ENCODE measurements around the gene ZNF385C. TPM values are rescaled to one million over a fixed set of nuclear protein-coding genes. Genes with fewer than 3 reads are reported as not detected.

Gene ZNF385C
- polyA plus RNA-seq, 1 donor (not counting 4 experiments of a cell fraction or from before 2014, with no cell fraction given) = 0.09 TPM

- dilution Hi-C loops (cut with MboI; ENCODE audit: extremely low pct_ligation_motif_present, low sequenced_read_pairs) = no loop called here
- no peak overlapping the region for H3K4me3 ChIP-seq (ENCODE audit: control insufficient read depth in 2 of 3, extremely low read depth in 1 of 3, insufficient read depth in 2 of 3, low read depth in 1 of 3, low read length in 3 of 3)
- FAIRE-seq (no peak), DNase-seq (ENCODE audit: low read depth, low spot score) (no peak)
- TF ChIP-seq EZH2 (IDR thresholded peaks at IDR 0.05; ENCODE audit: low read length) (no peak), CTCF (optimal IDR thresholded peaks at IDR 0.05 in 1 of 3, IDR thresholded peaks at IDR 0.05 in 1 of 3, conservative IDR thresholded peaks at IDR 0.05 in 1 of 3; ENCODE audit: extremely low read depth in 1 of 3, insufficient read depth in 2 of 3, low read length in 3 of 3) (no peak)
- peaks cover 21% of the 10 kb centered on the region for H3K4me1 ChIP-seq (ENCODE audit: control insufficient read depth, extremely low read depth, insufficient read depth, low read length)
- H3K9ac ChIP-seq (ENCODE audit: control insufficient read depth, extremely low read depth, insufficient read depth, low read length) = no peak overlapping the region
- peaks cover 4% of the 10 kb centered on the region for H3K9me1 ChIP-seq (ENCODE audit: control insufficient read depth, extremely low read depth, insufficient read depth, low read length)
- H3K4me2 ChIP-seq (ENCODE audit: control insufficient read depth, extremely low read depth, insufficient read depth, low read depth, low read length) = no peak overlapping the region
- H4K20me1 ChIP-seq (ENCODE audit: control insufficient read depth, extremely low read depth, insufficient read depth, low read length) = peaks cover 34% of the 10 kb centered on the region
- no peaks in the 10 kb centered on the region for H3K27me3 ChIP-seq (ENCODE audit: control insufficient read depth, extremely low read depth, insufficient read depth, low read length)
- peaks cover 64% of the 10 kb centered on the region for H3K79me2 ChIP-seq (ENCODE audit: control insufficient read depth, insufficient read depth, low read length)
- H3K27ac ChIP-seq (ENCODE audit: control insufficient read depth, insufficient read depth, low read length) = no peak overlapping the region
- H3K36me3 ChIP-seq (ENCODE audit: control insufficient read depth in 2 of 2, extremely low read depth in 1 of 2, insufficient read depth in 2 of 2, low read length in 2 of 2) = peaks cover 39 to 52% of the 10 kb centered on the region in 2 experiments
- H3K9me3 ChIP-seq (ENCODE audit: control insufficient read depth, low read depth, low read length) = no peaks in the 10 kb centered on the region
- no peak overlapping the region for H2AFZ ChIP-seq (ENCODE audit: control insufficient read depth, low read length)
These were observed 33.7 kb upstream of the ZNF385C start for GRCh38 chr17:42131981-42132432.

GRCh38 chr17:42131232-42131631 lies 33.0 kb upstream of the ZNF385C start:
- Histone ChIP-seq H3K79me2 (ENCODE audit: control insufficient read depth, insufficient read depth, low read length) (peaks cover 57% of the 10 kb centered on the region), H3K27ac (ENCODE audit: control insufficient read depth, insufficient read depth, low read length) (no peak overlapping the region), H3K4me1 (ENCODE audit: control insufficient read depth, extremely low read depth, insufficient read depth, low read length) (peaks cover 21% of the 10 kb centered on the region), H3K4me3 (ENCODE audit: control insufficient read depth in 2 of 3, extremely low read depth in 1 of 3, insufficient read depth in 2 of 3, low read depth in 1 of 3, low read length in 3 of 3) (no peak overlapping the region), H3K9ac (ENCODE audit: control insufficient read depth, extremely low read depth, insufficient read depth, low read length) (no peak overlapping the region), H2AFZ (ENCODE audit: control insufficient read depth, low read length) (no peak overlapping the region), H3K36me3 (ENCODE audit: control insufficient read depth in 2 of 2, extremely low read depth in 1 of 2, insufficient read depth in 2 of 2, low read length in 2 of 2) (peaks cover 41 to 51% of the 10 kb centered on the region in 2 experiments), H3K9me3 (ENCODE audit: control insufficient read depth, low read depth, low read length) (no peaks in the 10 kb centered on the region), H3K4me2 (ENCODE audit: control insufficient read depth, extremely low read depth, insufficient read depth, low read depth, low read length) (no peak overlapping the region), H4K20me1 (ENCODE audit: control insufficient read depth, extremely low read depth, insufficient read depth, low read length) (peaks cover 32% of the 10 kb centered on the region), H3K9me1 (ENCODE audit: control insufficient read depth, extremely low read depth, insufficient read depth, low read length) (peaks cover 4% of the 10 kb centered on the region), H3K27me3 (ENCODE audit: control insufficient read depth, extremely low read depth, insufficient read depth, low read length) (no peaks in the 10 kb centered on the region)
- DNase-seq (ENCODE audit: low read depth, low spot score) (no peak), FAIRE-seq (no peak)
- TF ChIP-seq EZH2 (IDR thresholded peaks at IDR 0.05; ENCODE audit: low read length) (no peak), CTCF (optimal IDR thresholded peaks at IDR 0.05 in 1 of 3, IDR thresholded peaks at IDR 0.05 in 1 of 3, conservative IDR thresholded peaks at IDR 0.05 in 1 of 3; ENCODE audit: extremely low read depth in 1 of 3, insufficient read depth in 2 of 3, low read length in 3 of 3) (no peak)
- dilution Hi-C loops (cut with MboI; ENCODE audit: extremely low pct_ligation_motif_present, low sequenced_read_pairs) = no loop called here
